Superior temporal gyrus (tissue), 1 donor: ENCODE measurements around the gene RRAS.

Experiments used
- DNase-seq: peaks from one replicate; pipeline ENCODE4 v3.0.0-alpha.2; 2016; ENCODE audit errors: extremely low spot score

Gene RRAS

DNA sequence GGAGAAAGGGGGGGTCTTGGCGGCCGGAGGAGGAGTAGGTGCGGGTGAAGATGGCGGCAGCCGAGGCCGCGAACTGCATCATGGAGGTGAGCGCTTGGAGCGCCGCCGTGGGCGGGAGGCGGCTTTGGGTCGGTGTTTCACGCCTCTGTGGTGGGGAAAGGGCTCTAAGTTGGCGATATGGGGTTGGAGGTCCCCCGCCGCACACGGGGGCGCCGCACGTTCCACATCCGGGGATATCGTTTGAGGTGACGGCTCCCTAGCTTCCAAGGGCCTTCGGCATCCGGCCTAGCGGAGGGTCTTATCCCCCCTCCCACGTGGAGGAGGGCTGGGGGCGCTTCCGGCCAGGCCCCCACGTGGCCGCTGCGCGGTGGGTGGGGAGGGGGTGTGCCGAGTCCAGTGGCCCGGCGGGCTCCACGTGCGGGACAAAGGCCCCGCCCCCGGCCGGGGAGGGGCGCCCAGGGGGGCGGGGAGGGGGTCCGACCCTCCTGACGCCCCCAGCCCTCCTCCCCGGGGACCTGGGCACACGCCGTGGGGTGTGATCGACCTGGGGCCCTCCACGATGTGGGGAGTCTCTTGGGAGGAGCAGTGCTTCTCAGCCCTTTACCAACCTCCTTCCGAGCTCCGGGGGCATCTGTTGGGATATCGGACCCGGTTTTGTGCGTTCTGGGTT is 37.4 kb upstream of the RRAS start, which contains the start of gene PRMT1:
Gene PRMT1 (plus strand): TSS at position 41 of the 670 bp plus-strand sequence. CDS start 10 bp downstream, at position 51.
- DNase-seq: no peak

GRCh38 chr19:49676784-49677230 is 36.9 kb upstream of the RRAS start:
- peak; percentile 100 for DNase-seq

- DNase-seq: no peak
Observed at GRCh38 chr19:49676136-49676783, 36.3 kb upstream of the RRAS start.

GRCh38 chr19:49672131-49672919 is 32.4 kb upstream of the RRAS start:
- peak; percentile 82 for DNase-seq

GRCh38 chr19:49669516-49669915 is 29.6 kb upstream of the RRAS start:
- DNase-seq: no peak

GRCh38 chr19:49667473-49667872 is 27.5 kb upstream of the RRAS start:
- DNase-seq: no peak

DNA sequence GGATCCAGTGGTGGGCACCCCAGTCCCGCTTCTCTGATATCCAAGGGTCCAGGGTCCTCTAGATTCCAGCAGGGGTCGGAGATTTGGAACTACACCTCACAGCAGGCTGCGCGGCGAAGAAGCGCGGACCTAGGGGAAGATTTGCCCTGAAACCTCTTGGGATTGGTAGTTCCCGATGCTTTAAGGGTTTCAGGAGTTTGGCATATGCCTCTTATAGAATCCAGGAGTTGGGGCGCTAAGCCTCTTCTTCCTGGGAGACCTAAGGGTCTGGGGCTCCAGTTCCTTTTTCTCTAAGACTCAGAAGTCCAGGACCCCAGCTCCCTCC is 26.1 kb upstream of the RRAS start:
- no peak for DNase-seq

DNA sequence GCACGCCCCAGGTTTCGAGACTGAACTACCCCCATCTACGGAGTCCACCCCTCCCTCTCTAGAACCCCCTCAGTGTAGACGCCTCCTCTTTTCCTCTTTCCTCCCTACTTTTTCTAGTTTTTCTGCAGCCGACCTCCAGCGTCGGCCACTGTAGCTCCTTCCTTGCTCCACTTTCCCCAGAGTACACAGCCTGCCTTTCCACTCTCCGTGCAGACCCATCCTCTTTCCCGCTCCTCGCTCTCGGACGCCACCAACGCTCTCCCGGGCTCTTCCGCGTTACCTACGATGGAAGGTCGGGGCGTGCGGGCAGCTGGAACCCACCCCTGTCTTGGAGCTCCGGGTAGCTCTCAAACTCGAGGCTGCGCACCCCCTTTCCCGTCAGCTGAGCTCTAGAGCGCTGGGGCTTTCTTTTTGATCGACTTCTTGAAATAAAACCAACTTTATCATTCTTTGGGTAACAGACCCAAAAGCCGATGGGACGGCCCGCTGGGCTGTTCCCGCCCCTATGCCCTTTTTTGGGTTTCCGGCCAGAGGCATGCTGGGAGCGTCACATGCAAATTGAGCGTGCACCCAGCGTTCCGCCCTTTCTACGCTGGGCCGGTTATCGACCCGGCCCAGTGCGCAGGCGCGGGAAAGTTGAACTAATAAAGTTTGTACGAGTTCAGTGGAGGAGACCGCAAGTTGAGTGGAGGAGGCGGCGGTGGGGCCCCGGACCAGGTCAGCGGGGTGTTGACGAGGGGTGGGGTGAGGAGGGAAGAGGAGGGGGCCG is 25.6 kb upstream of the RRAS start, which contains the start of the genes BCL2L12 and IRF3:
Gene BCL2L12 (plus strand): TSS at position 583 of the 769 bp plus-strand sequence. CDS start 760 bp downstream, outside the sequence.
Gene IRF3 (minus strand): TSS at position 507 of the 769 bp plus-strand sequence. CDS start 1,019 bp downstream, outside the sequence.
- DNase-seq: peak; percentile 99

DNA sequence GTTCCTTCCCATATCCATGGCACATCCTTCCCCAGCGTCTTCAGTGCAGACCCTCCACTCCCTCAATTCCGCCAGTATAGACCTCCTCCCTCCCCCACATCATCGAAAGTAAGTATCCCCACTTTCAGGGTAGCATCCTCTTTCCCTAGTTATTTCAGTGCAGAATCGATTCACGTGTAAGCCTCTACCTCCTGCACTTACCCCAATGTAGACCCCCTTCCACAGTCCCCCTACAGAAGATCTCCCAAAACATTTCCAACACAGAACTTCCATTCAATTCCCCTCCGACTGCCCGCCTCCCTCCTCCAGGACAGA is 25.1 kb upstream of the RRAS start:
- DNase-seq: no peak

DNA sequence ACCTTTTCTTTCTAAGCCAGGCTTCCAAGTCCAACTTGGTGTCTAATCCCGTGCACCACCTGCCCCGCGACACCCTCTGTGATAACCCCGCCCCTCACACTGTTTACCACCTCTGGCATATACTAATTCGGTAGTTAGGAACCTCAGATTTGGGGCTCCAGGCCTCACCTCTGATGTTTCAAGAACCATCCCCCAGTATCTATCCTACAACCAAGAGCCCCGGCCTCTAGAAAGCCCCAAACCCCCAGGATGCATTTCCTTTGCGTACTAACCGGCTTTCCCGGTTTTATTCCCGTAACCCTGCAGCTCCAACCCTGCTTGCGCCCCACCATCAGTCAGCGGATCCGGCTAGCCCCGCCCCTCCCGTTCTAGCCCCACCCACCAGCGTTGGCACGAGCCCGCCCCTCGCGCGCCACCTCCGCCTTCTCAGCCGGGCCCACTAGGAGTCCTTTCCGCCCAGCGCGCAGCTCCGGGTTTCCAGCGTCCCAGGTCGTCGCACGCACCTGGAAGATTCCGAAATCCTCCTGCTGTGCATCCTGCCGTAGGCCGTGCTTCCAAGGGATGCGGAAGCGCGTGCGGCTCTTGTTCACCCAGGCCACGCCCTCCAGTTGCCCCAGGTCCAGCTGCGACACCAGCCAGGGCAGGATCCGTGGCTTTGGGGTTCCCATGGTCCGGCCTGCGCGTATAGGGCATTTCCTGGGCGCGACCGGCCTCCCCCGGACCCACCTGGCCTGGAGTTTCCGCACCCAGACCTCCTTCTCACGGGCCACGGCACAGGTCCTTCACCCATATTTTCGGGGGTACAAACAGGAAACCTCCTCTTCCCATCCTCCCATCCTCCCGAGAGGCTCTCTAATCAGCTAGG is 24.5 kb upstream of the RRAS start:
- peak; percentile 81 for DNase-seq

- DNase-seq: no peak
Observed at GRCh38 chr19:49663224-49663623, 23.3 kb upstream of the RRAS start.

GRCh38 chr19:49662011-49662410 is 22.1 kb upstream of the RRAS start:
- no peak for DNase-seq

GRCh38 chr19:49660338-49660961 is 20.5 kb upstream of the RRAS start:
- DNase-seq: no peak

- no peak for DNase-seq
Observed at GRCh38 chr19:49658566-49659442, 18.9 kb upstream of the RRAS start.

DNA sequence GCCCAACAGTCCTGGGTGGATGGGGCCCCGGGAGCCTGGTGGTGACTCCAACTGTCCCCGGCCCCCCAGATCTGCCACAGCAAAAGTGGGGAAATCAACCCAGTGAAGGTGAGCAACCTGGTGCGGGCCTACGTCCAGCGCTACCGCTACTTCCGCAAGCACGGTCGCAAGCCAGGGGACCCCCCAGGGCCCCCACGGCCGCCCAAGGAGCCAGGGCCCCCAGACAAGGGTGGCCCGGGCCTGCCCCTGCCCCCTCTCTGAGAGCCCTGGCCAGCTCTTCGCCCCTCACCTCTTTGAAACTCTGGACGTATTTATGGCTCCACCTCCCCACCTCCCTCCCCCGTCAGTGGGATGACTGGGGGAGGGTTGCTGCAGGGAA is 18.2 kb upstream of the RRAS start:
- DNase-seq: no peak

GRCh38 chr19:49657493-49658138 is 17.7 kb upstream of the RRAS start:
- no peak for DNase-seq

- DNase-seq: no peak
Observed at GRCh38 chr19:49656456-49657109, 16.6 kb upstream of the RRAS start.
